Measurements from ENCODE around the gene PAX2.
"Not testable (repeated sequence)": the region's sequence is repeated elsewhere in the genome, so short reads cannot be mapped to it uniquely, and the experiment has no call there.

PAX2 gene

GRCh38 chr10:100744987-100745881 lies at the start of gene PAX2:
Gene PAX2 (plus strand): TSS chr10:100745582. CDS start chr10:100746261, 679 bp downstream.
- DNase-seq (ENCODE audit: low spot score), result no peak

- no peak for DNase-seq (ENCODE audit: low spot score)
Measured at GRCh38 chr10:100696477-100696901, 48.9 kb upstream of the PAX2 start.

- DNase-seq (ENCODE audit: low spot score), result no peak
Measured at GRCh38 chr10:100697070-100697469, 48.3 kb upstream of the PAX2 start.

GRCh38 chr10:100697631-100698030 lies 47.8 kb upstream of the PAX2 start:
- no peak for DNase-seq (ENCODE audit: low spot score)

- not testable (repeated sequence) for DNase-seq (ENCODE audit: low spot score)
Measured at GRCh38 chr10:100701704-100702103, 43.7 kb upstream of the PAX2 start.

- DNase-seq (ENCODE audit: low spot score), result no peak
Measured at GRCh38 chr10:100705139-100705538, 40.2 kb upstream of the PAX2 start.

GRCh38 chr10:100707261-100707848 lies 38.0 kb upstream of the PAX2 start:
- no peak for DNase-seq (ENCODE audit: low spot score)

- DNase-seq (ENCODE audit: low spot score), result no peak
Measured at GRCh38 chr10:100709146-100710082, 36.0 kb upstream of the PAX2 start.

GRCh38 chr10:100710151-100710871 lies 35.1 kb upstream of the PAX2 start:
- no peak for DNase-seq (ENCODE audit: low spot score)

- DNase-seq (ENCODE audit: low spot score), result peak; percentile 39
Measured at GRCh38 chr10:100713049-100713858, 32.1 kb upstream of the PAX2 start.

GRCh38 chr10:100713859-100714565 lies 31.4 kb upstream of the PAX2 start:
- no peak for DNase-seq (ENCODE audit: low spot score)

- DNase-seq (ENCODE audit: low spot score), result no peak
Measured at GRCh38 chr10:100714566-100714950, 30.8 kb upstream of the PAX2 start.

GRCh38 chr10:100715101-100715444 lies 30.3 kb upstream of the PAX2 start:
- DNase-seq (ENCODE audit: low spot score), result no peak

GRCh38 chr10:100715445-100716385 lies 29.7 kb upstream of the PAX2 start:
- no peak for DNase-seq (ENCODE audit: low spot score)

- no peak for DNase-seq (ENCODE audit: low spot score)
Measured at GRCh38 chr10:100717166-100717565, 28.2 kb upstream of the PAX2 start.

GRCh38 chr10:100718197-100718742 lies 27.1 kb upstream of the PAX2 start:
- no peak for DNase-seq (ENCODE audit: low spot score)

GRCh38 chr10:100723180-100723579 lies 22.2 kb upstream of the PAX2 start:
- no peak for DNase-seq (ENCODE audit: low spot score)

- no peak for DNase-seq (ENCODE audit: low spot score)
Measured at GRCh38 chr10:100723770-100724530, 21.4 kb upstream of the PAX2 start.
